Measurements from ENCODE around the gene NAV2.

Gene NAV2

GRCh38 chr11:19779740-19780139 is 67.1 kb downstream of the NAV2 start:
- H3K27me3 ChIP-seq, result peaks cover 72% of the 10 kb centered on the region

GRCh38 chr11:19781351-19781750 is 68.7 kb downstream of the NAV2 start:
- Histone ChIP-seq H3K4me1 (ENCODE audit: control insufficient read depth in 1 of 2, insufficient read depth in 1 of 2, low read depth in 1 of 2, low read length in 1 of 2) (no peaks in the 10 kb centered on the region), H3K36me3 (no peaks in the 10 kb centered on the region), H3K27me3 (peaks cover 56% of the 10 kb centered on the region), H3K4me3 (ENCODE audit: low read depth in 1 of 2, low read length in 1 of 2) (no peak overlapping the region), H3K27ac (no peak overlapping the region), H3K9me3 (no peaks in the 10 kb centered on the region)
- TF ChIP-seq CTCF (IDR thresholded peaks at IDR 0.05), result no peak

More at GRCh38 chr11:19779740-19780139, 67.1 kb downstream of the NAV2 start:
- Histone ChIP-seq H3K36me3 (no peaks in the 10 kb centered on the region), H3K4me3 (ENCODE audit: low read depth in 1 of 2, low read length in 1 of 2) (no peak overlapping the region), H3K4me1 (ENCODE audit: control insufficient read depth in 1 of 2, insufficient read depth in 1 of 2, low read depth in 1 of 2, low read length in 1 of 2) (no peaks in the 10 kb centered on the region), H3K9me3 (no peaks in the 10 kb centered on the region), H3K27ac (no peak overlapping the region)
- no peak for TF ChIP-seq CTCF (IDR thresholded peaks at IDR 0.05)

- TF ChIP-seq CTCF (IDR thresholded peaks at IDR 0.05), result no peak
- H3K36me3 ChIP-seq, result no peaks in the 10 kb centered on the region
- no peak overlapping the region for H3K4me3 ChIP-seq (ENCODE audit: low read depth in 1 of 2, low read length in 1 of 2)
- H3K27me3 ChIP-seq, result peaks cover 21% of the 10 kb centered on the region
- no peaks in the 10 kb centered on the region for H3K4me1 ChIP-seq (ENCODE audit: control insufficient read depth in 1 of 2, insufficient read depth in 1 of 2, low read depth in 1 of 2, low read length in 1 of 2)
- H3K27ac ChIP-seq, result no peak overlapping the region
- no peaks in the 10 kb centered on the region for H3K9me3 ChIP-seq
Measured at GRCh38 chr11:19785265-19785664, 72.6 kb downstream of the NAV2 start.

GRCh38 chr11:19786644-19787043 is 74.0 kb downstream of the NAV2 start:
- Histone ChIP-seq H3K27ac (no peak overlapping the region), H3K4me1 (ENCODE audit: control insufficient read depth in 1 of 2, insufficient read depth in 1 of 2, low read depth in 1 of 2, low read length in 1 of 2) (no peaks in the 10 kb centered on the region)
- no peak for TF ChIP-seq CTCF (IDR thresholded peaks at IDR 0.05)

GRCh38 chr11:19788435-19788834 is 75.8 kb downstream of the NAV2 start:
- H3K9me3 ChIP-seq, result no peaks in the 10 kb centered on the region
- H3K4me1 ChIP-seq (ENCODE audit: control insufficient read depth in 1 of 2, insufficient read depth in 1 of 2, low read depth in 1 of 2, low read length in 1 of 2), result no peaks in the 10 kb centered on the region
- no peaks in the 10 kb centered on the region for H3K36me3 ChIP-seq
- no peak for TF ChIP-seq CTCF (IDR thresholded peaks at IDR 0.05)
- H3K27ac ChIP-seq, result no peak overlapping the region
- H3K4me3 ChIP-seq (ENCODE audit: low read depth in 1 of 2, low read length in 1 of 2), result no peak overlapping the region
- H3K27me3 ChIP-seq, result peaks cover 4% of the 10 kb centered on the region

More at GRCh38 chr11:19786644-19787043, 74.0 kb downstream of the NAV2 start:
- Histone ChIP-seq H3K27me3 (peaks cover 10% of the 10 kb centered on the region), H3K36me3 (no peaks in the 10 kb centered on the region), H3K9me3 (no peaks in the 10 kb centered on the region), H3K4me3 (ENCODE audit: low read depth in 1 of 2, low read length in 1 of 2) (no peak overlapping the region)

GRCh38 chr11:19789245-19789644 is 76.6 kb downstream of the NAV2 start:
- no peak for TF ChIP-seq CTCF (IDR thresholded peaks at IDR 0.05)
- H3K9me3 ChIP-seq, result no peaks in the 10 kb centered on the region
- no peaks in the 10 kb centered on the region for H3K4me1 ChIP-seq (ENCODE audit: control insufficient read depth in 1 of 2, insufficient read depth in 1 of 2, low read depth in 1 of 2, low read length in 1 of 2)
- H3K36me3 ChIP-seq, result no peaks in the 10 kb centered on the region
- peaks cover 4% of the 10 kb centered on the region for H3K27me3 ChIP-seq
- no peak overlapping the region for H3K27ac ChIP-seq
- no peak overlapping the region for H3K4me3 ChIP-seq (ENCODE audit: low read depth in 1 of 2, low read length in 1 of 2)

Data from neutrophil (primary cell).